NCI-H2171 treated with DMSO at 0.1 percent for 48 hours (cell line): ENCODE measurements around the gene FOXJ3.

Experiments used
- DNase-seq: peaks from one replicate; lab custom pipeline; 2025; lab: John Stamatoyannopoulos, UW

The FOXJ3 gene

GRCh38 chr1:42335050-42335808 lies at the start of gene FOXJ3:
Gene FOXJ3 (minus strand): TSS chr1:42335235. CDS start chr1:42311093, 24,142 bp downstream.
- DNase-seq, result peak; percentile 86

- peak; percentile 32 for DNase-seq
Observed at GRCh38 chr1:42381280-42381673, 46.2 kb upstream of the FOXJ3 start.

- peak; percentile 77 for DNase-seq
Observed at GRCh38 chr1:42380586-42381279, 45.7 kb upstream of the FOXJ3 start, which contains the start of gene RIMKLA. Gene RIMKLA (plus strand): TSS chr1:42380792. CDS start chr1:42380935, 143 bp downstream.

- no peak for DNase-seq
Observed at GRCh38 chr1:42379794-42380585, 45.0 kb upstream of the FOXJ3 start.

GRCh38 chr1:42372796-42373195 lies 37.8 kb upstream of the FOXJ3 start:
- DNase-seq, result no peak

GRCh38 chr1:42370876-42371549 lies 36.0 kb upstream of the FOXJ3 start:
- DNase-seq, result no peak

- no peak for DNase-seq
Observed at GRCh38 chr1:42369471-42369870, 34.4 kb upstream of the FOXJ3 start.

- DNase-seq, result no peak
Observed at GRCh38 chr1:42368096-42368795, 33.2 kb upstream of the FOXJ3 start.

- DNase-seq, result no peak
Observed at GRCh38 chr1:42365118-42365517, 30.1 kb upstream of the FOXJ3 start.

GRCh38 chr1:42364542-42364941 lies 29.5 kb upstream of the FOXJ3 start:
- DNase-seq, result no peak

- DNase-seq, result no peak
Observed at GRCh38 chr1:42364089-42364488, 29.1 kb upstream of the FOXJ3 start.

GRCh38 chr1:42359466-42359865 lies 24.4 kb upstream of the FOXJ3 start:
- no peak for DNase-seq

- no peak for DNase-seq
Observed at GRCh38 chr1:42358791-42359190, 23.8 kb upstream of the FOXJ3 start.

GRCh38 chr1:42350086-42350485 lies 15.1 kb upstream of the FOXJ3 start:
- DNase-seq, result no peak

GRCh38 chr1:42348498-42348897 lies 13.5 kb upstream of the FOXJ3 start:
- peak; percentile 76 for DNase-seq

GRCh38 chr1:42343049-42343448 lies 8.0 kb upstream of the FOXJ3 start:
- no peak for DNase-seq

GRCh38 chr1:42340901-42341300 lies 5.9 kb upstream of the FOXJ3 start:
- peak; percentile 39 for DNase-seq

- peak; percentile 96 for DNase-seq
Observed at GRCh38 chr1:42340093-42340492, 5.1 kb upstream of the FOXJ3 start.

- DNase-seq, result no peak
Observed at GRCh38 chr1:42336978-42337377, 1.9 kb upstream of the FOXJ3 start.

GRCh38 chr1:42335809-42336518 lies 929 bp upstream of the FOXJ3 start:
- DNase-seq, result peak; percentile 40
